HG02610 (cell line): ENCODE results near the gene TRPM5.

Experiments used
- ATAC-seq: cut with Tn5 transposase; IDR thresholded peaks from one replicate; pipeline ENCODE4 v1.9.1; 2021; ENCODE audit warnings: mild to moderate bottlenecking, moderate library complexity; ENCODE audit not compliant: unreplicated experiment

The TRPM5 gene

DNA sequence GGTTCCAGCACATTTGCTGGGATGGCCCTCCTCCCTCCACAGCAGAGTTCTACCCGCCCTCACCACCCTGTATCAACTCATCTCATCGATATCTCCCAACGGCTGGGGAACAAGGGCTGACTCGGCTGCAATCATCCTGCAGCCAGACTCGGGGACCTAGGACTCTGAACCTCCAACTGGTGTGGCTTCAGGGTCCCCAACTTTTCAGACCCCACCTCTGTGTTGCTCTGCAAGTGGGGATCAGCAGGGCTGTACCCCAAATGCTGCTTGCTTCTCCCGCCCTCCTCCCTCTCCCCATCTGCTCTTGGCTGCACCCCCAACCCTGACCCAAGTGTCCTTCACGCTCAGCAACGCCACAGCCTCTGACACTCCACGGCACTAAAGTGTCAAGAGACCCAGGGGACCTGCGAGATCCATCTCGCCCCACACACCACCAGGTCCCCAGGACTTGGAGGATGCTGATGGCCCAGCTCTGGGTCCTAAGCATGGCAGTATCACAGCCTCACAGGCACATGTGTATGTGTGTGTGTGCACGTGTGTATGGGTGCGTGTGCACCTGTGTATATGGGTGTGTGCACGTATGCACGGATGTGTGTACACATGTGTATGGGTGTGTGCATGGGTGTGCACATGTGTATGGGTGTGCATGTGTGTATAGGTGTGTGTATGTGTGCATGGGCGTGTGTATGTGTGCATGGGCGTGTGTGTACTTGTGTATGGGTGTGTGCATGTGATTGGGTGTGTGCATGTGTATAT is 26.9 kb upstream of the TRPM5 start:
- ATAC-seq = no peak

DNA sequence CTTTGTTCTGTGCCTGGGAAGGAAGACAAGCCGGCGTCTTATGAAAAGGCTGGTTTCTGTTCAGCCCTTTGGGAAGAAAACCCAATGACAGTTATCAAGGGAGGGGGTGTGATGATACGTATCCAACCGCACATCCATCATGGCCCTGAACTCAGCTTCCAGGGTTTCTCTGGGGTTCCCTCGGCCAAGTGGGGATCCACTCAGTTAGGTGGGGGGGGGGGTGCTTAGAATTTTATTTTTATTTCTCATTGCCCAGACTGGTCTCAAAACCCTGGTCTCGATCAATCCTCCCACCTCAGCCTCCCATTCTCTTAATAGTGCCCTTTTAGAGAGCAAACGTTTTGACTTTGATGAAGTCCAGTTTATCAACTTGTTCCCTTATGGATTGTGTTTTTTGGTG is 26.2 kb upstream of the TRPM5 start:
- no peak for ATAC-seq

DNA sequence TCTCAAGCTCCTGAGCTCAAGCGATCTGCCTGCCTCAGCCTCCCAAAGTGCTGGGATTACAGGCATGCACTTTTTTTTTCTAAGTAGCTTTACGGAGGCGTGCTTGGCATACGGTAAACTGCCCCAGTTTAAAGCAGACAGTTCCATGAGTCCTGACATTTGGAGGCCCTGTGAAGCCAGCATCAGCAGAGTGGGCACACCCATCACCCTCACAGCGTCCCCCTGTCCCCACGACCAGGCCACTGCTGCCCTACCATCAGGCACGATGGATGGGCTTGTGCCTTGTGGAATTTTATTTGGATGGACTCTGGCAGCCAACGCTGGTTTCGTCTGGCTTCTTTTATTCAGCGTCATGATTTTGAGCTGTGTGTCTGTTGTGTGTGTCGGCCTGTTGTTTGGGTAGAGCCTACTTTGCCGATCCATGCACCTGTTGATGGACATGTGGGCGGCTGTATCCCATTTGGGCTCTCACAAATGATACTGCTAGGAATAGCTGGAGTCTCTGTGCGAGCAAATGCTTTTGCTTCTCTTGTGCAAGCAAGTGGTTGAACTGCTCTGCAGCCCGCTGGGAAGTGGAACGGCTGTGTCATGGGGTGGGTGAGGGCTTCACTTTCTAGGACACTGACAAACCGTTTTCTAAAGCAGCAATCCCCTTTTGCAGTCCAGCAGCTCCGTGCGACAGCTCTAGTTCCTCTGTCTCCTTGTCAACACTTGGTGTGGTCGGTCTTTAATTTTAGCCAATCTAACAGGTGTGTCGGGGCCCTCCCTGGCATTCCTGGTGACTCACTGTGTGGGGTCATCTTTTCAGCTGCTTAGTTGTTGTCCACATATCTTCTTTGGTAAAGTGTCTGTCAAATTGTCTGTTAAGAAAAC is 24.3 kb upstream of the TRPM5 start:
- ATAC-seq = no peak

DNA sequence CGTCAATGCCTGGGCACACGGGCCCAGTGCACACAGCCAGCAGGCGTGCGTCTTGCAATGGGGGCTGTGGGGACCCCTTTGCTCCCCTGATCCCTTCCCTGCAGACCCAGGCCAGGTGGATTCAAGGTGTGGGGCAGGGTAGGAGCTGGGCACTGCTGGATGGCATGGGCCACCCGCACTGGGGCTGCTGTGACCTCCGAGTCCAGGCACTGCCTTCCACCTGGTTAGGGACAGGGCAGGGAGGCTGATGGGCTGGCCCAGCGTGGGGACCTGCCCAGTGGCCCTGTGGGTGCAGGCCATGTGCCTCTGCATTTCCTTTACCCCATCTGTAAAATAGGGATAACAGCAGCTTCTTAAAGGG is 23.4 kb upstream of the TRPM5 start:
- ATAC-seq = no peak

DNA sequence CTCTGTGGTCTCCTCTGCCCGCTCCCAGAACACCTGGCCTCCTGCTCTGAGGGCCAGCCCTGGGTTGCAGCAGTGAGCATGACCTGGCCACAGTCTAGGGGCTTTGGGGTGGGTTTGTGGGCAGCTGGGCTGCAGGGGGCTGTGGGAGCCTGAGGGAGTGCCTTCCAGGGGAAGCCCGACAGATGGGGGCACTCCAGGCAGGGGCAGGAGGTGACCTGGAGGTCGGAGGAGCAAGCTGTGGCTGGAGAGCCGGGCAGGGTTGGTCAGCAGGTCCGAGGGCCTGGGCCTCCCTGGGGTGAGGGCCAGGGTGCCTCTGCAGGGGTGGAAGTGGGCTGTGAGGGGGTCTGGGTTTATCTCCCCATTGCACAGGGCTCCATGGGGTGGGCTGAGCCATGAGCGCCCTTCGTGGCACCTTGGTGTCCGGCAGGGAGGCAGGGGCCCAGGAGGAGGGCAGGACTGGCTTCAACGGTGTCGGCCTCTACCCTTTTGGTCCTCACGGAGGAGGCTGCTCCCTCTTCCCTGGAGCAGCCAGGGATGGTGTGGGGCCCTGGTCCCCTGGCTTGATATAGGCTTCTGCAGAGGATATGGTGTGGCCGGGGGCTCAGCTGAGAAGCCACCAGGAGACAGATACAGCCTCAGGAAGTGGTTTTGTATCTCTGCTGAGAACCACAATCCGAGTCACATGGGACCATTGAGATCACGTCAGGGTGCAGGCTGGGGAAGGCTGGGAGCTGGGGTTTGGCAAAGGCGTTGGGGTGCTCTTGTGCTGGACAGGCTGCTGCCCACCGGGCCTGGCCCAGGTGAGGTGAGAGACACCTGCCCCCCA is 22.8 kb upstream of the TRPM5 start:
- no peak for ATAC-seq

DNA sequence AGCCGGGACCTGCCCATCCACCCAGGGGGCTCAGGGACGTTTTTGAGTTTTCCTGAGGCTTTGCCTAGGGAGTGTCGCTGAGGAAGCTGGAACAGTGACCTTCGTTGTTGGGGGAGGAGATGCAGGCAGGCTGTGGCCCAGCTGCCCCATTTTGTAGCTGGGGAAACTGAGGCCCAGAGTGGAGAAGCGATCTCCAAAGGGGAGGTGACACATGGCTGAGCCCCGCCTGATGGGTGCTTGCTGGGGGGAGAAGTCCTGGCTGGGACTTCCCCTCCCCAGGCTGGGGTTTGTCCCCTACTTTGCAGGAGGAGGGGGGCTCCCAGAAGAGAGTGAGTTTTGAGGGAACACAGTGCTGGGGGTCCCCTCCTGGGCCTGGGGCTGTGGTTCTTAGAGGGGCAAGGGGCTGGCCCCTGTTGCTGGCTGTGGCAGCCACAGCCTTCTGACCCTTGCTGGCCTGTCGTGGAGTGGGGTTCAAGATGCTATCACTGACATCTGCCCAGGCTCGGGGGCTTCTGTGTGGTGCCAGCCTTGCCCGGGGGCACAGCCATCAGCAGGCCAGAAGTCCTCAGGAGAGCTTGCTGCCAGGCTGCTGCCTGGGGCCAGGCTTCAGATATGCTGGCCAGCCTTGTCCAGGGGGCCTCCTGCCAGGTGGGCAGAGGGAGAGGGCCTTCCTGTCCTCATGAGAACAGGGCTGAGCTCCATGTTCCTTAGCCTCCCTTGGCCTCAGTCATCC is 21.9 kb upstream of the TRPM5 start:
- no peak for ATAC-seq

DNA sequence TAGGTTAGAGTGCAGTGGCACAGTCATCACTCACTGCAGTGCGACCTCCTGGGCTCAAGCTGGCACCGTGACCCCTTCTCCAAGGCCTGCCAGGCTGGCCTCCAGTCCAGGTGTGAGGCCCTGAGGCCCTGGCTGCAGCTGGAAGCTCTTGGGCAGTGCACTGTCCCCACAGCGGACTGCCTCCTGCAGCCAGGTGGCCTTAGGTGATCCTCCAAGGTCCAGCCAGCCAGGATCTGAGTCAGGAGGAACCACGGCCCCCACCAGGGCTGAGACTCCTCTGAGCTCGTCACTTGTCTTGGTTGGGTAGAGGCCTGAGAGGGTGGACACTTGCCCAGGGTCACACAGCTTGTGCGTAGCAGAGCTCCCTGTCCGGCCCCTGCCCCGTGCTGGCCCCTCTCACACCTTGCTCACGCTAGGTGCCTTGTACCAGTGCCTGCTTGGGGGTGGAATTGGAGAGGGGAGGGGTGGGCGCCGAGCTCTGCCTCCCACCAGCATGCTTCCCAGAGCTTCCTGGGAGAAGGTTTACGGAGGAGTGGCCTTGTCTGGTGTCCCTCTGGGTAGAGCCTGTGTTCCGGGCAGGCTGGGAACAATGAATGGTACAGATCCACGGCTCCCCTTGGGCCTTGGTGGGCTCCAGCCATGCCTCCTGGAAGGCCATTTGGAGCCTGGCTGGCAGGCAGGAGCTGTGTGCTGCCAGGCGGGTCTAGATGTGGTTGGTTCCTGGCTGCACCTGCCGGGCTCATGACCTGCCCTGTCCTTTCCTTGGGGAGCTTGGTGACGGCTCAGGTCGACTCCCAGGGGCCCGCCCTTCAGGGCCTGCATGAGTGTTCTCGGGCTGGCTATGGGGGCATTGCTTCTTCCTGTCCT is 21.1 kb upstream of the TRPM5 start:
- ATAC-seq = no peak

DNA sequence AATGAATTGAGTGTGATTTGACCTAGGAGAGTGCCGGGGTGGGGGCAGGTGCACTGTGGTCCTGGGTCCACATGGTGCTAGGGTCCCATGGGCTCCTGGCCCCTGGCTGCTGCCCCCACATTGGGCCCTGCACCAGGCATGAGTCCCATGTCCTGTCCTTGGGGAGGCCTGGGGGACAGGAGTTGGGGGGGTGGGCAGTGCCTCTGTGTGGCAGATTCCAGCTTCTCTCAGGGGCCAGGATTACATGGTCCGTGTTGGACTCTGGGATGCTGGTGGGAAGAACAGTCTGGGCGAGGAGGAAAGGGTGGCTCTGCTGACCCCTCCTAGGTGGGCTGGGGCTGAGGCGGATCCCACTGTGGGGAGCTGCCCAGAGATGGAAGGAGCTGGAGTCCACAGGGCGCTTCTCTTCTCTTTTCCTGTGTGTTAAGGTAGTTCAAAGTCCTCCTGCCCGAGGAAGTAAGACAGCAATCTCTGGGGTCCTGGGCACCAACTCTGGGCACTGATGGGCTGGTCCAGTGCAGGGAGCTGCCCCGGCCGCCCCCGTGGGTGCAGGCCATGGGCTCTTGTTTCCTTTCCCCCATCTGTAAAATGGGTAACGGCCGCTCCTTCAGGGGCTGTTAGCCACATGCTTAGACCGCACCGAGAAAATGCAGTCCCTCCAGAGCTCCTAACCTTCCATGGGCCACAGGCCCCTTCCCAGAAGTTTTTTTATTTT is 20.3 kb upstream of the TRPM5 start:
- no peak for ATAC-seq

DNA sequence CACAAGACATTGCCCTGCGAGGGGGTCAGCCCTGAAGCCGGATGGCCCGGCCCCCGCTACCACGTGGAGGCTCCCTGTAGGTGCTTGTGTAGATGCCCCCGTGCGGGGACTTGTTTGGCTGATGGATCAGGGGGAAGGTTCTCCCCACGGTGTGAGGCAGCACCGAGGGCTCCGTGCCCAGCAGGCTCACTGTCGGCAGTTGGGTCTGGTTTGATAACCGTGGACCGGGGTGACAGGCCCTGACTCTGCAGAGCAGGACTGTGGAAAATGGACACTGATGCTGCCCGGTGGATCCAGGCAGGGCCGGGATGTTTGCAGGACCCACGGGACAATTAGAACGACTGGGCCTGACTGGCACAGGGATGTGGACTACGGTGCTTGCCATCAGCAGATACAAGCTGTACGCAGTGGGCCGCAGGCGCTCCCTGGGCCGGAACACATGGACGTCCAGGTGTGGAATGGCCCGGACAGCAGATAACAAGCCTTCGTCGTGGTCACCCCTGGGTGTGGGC is 19.5 kb upstream of the TRPM5 start:
- ATAC-seq = no peak

DNA sequence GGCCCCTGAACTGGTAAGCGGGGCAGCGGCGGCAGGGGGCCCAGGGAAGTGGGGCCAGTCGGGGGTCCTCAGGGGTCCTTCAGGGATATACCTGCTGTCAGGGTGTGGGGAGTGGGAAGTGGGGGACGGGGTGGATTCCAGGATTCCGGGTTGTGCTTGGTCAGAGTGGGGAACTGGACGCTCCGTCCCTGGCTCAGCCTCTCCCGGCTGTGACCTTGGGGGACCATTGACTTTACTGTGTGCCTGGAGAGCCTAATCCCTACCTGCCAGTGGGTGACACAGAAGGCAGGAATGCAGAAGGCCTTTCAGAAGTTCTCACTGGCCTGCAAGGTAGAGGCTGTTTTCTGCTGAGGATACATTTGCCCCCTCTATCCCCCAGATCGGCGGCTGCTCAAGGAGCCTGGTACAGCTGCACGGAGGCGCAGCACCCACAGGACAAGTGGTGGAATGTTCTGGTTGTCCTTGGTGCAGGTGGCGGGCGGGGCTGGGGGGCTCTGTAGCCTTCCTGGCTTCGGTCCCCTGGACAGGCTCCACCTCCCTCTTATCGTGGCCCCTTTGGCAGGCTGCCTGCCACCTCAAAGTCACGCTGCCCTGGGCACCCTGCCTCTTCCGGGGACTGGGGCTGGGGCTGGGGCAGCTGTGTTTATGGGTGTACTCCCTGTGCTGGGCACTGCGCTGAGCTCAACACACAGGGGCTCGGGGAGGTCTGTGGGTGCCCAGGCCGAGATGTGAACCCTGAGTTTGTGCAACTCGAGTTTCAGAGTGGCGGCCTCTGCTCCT is 18.9 kb upstream of the TRPM5 start:
- ATAC-seq = no peak

DNA sequence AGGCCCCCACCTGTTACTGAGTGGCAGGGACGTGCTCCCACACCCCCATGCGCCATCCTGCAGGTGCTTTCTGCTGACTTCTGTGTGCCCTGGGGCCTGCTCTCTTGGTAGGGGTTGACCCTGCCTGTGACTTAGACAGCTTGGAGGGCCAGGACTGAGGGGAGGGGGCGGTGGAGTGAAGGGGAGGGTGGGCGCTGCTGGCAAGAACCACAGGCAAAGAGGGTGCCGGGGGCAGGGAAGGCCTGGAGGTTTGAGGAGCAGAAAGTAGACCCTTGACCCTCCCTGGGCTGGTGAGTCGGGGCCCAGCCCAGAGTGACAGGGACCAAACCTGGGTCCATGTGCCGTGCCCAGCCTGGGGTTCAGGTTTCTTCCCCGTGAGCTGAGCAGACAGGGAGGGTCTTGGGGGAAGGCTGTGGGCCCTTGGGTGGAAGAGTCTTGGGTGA is 18.2 kb upstream of the TRPM5 start:
- no peak for ATAC-seq

DNA sequence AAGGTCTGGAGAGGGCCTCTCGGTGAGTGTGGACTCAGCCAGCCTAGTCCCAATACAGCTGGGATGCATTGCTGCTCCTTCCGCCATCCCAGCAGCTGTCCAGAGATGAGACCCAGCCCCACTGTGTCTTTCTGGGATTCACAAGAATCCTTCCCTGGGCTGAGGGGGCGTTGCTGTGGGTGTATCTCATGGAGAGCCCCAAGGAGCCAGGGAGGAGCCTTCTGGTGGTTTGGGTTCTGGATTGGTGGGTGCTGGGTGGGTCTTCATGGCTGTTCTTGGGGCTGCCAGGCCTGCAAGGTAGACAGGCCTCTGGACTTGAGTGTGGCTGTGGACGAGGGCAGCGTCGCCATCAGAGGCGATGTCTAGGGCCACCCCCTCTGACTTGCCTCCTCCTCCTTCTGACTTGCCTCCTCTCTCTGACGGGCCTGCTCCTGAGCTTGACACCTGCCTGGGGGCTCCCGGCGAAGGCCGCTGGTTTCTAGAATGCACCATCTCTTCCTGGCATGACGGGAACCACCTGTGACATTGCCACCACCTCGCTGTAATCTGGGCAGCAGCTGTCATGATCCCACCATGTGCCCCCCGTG is 17.7 kb upstream of the TRPM5 start:
- ATAC-seq = no peak

DNA sequence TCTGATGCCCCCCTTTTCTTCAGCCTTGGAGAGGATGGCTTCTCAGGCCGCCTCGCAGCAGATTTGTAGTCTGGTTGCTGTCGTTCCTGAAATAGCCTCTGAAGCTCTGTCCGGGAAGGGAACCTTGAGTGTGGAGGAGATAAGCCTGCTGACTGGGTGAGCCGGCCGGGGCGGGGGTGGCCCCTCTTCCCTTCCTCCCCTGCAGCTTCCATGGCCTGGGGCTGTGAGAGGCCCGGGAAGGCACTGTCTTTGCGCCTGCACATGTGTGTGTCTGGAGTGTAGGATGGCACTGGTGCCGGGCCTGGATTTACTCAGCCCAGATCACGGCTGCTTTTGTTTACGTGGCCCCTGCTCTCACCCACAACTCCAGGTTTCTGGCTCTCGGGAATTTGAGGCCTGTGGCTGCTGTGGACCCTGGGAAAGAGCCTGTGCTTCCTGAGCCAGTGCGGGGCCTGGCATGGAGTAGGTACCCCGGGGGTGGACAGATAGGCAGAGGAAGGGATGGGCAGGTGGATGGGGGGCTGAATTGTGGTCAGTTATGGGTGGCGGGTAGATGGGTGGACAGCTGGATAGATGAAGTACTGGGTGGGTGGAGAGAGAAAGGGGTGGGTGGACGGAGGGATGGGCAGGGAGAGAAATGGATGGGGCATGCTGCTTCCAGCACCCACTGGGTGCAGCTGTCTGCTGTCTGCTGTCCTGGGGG is 17.1 kb upstream of the TRPM5 start:
- no peak for ATAC-seq

DNA sequence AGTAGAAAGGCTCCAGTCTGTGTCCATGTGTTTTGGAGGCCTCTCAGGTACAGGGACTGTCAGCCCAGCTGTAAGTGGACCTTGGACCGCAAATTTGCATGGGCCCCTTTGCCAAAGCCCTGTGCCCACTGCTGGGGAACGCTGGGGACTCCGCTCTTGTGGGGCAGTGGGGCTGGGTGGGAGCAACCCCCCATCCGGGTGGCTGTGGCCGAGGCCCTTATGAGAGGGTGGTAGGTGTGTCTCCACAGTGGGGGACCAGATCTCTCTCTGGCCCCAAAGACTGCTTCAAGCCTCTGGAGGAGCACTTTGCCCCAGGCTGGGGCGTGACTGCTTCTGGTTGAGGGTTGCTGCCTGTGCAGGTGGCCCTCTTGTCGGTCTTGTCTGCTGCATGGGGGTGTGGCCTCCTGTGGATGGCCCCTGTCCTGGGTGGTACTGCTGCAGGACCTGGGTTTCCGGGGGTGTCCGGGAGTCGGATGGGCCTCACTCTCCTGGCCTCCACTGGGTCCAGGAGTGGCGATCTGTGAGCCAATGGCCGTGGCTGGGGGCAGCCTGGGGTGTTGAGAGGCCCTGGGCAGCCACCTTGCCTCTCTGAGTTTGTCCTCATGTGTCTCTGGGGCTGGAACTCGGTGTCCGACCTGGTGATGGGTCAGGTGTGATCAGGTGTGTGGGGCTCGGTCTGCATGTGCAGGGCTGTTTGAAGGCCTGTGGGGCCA is 16.4 kb upstream of the TRPM5 start:
- ATAC-seq = no peak

DNA sequence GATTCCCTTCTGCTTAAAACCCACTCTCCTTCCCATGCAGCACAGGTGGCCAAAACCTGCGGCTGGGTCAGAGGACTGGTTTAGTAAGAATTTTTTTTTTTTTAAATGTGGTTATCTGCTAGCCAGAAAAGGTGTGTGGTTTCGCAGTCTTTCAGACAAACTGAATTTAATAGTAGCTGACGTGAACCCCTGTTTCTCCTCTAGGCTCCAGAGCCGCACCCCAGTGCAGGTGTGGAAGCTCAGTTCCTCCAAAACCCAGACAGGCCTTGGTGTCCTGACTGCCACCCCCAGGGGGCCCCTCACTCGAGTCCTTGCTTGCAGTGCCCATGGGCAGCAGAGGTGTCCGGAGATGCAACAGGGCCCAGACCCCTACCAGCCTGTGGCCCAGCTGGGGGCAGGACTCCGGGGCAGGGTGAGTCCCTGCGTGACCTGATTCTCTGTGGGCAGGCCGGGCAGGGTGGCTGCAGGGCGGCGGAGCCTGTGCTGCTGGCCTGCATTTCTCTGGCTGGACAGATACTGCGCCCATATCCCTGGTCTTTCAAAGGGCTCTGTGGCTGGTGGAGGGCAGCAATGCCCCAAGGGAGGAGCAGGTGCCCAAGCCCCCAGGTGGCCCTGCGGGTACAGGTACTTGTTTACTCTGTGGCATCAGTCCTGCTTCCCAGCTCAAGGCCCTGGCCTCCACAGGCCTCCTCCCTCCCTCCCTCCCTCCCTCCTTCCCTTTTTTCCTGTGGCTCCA is 15.7 kb upstream of the TRPM5 start:
- no peak for ATAC-seq
